ENCODE results near the gene PECR.

PECR gene

GRCh38 chr2:216081487-216082116 lies at the start of gene PECR, which contains the start of gene TMEM169:
TSS of gene PECR (minus strand) at chr2:216081809. CDS start at chr2:216081741, 68 bp downstream.
TSS of gene TMEM169 (plus strand) at chr2:216081919. CDS start at chr2:216095964, 14,045 bp downstream.
- peak; percentile 55 for DNase-seq (ENCODE audit: low read depth, low spot score)

- DNase-seq (ENCODE audit: low read depth, low spot score), result no peak
Measured at GRCh38 chr2:216130346-216130971, 48.9 kb upstream of the PECR start.

- DNase-seq (ENCODE audit: low read depth, low spot score), result no peak
Measured at GRCh38 chr2:216126943-216127342, 45.3 kb upstream of the PECR start.

- DNase-seq (ENCODE audit: low read depth, low spot score), result no peak
Measured at GRCh38 chr2:216121255-216121654, 39.6 kb upstream of the PECR start.

- DNase-seq (ENCODE audit: low read depth, low spot score), result no peak
Measured at GRCh38 chr2:216119986-216120385, 38.4 kb upstream of the PECR start.

GRCh38 chr2:216119146-216119545 lies 37.5 kb upstream of the PECR start:
- no peak for DNase-seq (ENCODE audit: low read depth, low spot score)

- no peak for DNase-seq (ENCODE audit: low read depth, low spot score)
Measured at GRCh38 chr2:216118474-216118873, 36.9 kb upstream of the PECR start.

- no peak for DNase-seq (ENCODE audit: low read depth, low spot score)
Measured at GRCh38 chr2:216117561-216118340, 36.1 kb upstream of the PECR start.

- DNase-seq (ENCODE audit: low read depth, low spot score), result no peak
Measured at GRCh38 chr2:216116418-216116817, 34.8 kb upstream of the PECR start.

- DNase-seq (ENCODE audit: low read depth, low spot score), result peak; percentile 88
Measured at GRCh38 chr2:216114714-216115531, 33.3 kb upstream of the PECR start.

- no peak for DNase-seq (ENCODE audit: low read depth, low spot score)
Measured at GRCh38 chr2:216114382-216114713, 32.7 kb upstream of the PECR start.

GRCh38 chr2:216113572-216113971 lies 32.0 kb upstream of the PECR start:
- no peak for DNase-seq (ENCODE audit: low read depth, low spot score)

- DNase-seq (ENCODE audit: low read depth, low spot score), result no peak
Measured at GRCh38 chr2:216112926-216113325, 31.3 kb upstream of the PECR start.

- DNase-seq (ENCODE audit: low read depth, low spot score), result no peak
Measured at GRCh38 chr2:216111122-216111521, 29.5 kb upstream of the PECR start.

- no peak for DNase-seq (ENCODE audit: low read depth, low spot score)
Measured at GRCh38 chr2:216110620-216111019, 29.0 kb upstream of the PECR start.

- no peak for DNase-seq (ENCODE audit: low read depth, low spot score)
Measured at GRCh38 chr2:216109962-216110614, 28.5 kb upstream of the PECR start.

- DNase-seq (ENCODE audit: low read depth, low spot score), result peak; percentile 92
Measured at GRCh38 chr2:216108967-216109921, 27.6 kb upstream of the PECR start, which contains the start of gene XRCC5. TSS of gene XRCC5 (plus strand) at chr2:216109348. CDS start at chr2:216109437, 89 bp downstream.

GRCh38 chr2:216108310-216108966 lies 26.8 kb upstream of the PECR start:
- no peak for DNase-seq (ENCODE audit: low read depth, low spot score)

- no peak for DNase-seq (ENCODE audit: low read depth, low spot score)
Measured at GRCh38 chr2:216107760-216108159, 26.2 kb upstream of the PECR start.

GRCh38 chr2:216107320-216107719 lies 25.7 kb upstream of the PECR start:
- no peak for DNase-seq (ENCODE audit: low read depth, low spot score)

All from activated naive CD8-positive, alpha-beta T cell treated with anti-CD3 and anti-CD28 coated beads, Interleukin-2, amount 50 U/mL, for 16 hours (primary cell).